IMR-90 (cell line): ENCODE measurements around the gene KCNIP1. TPM values are rescaled to one million over a fixed set of nuclear protein-coding genes. Genes with fewer than 3 reads are reported as not detected.

Experiments used
- ATAC-seq: fragments of 200-7000 bp; cut with Tn5 transposase; 2 replicates; pipeline ENCODE4 v1.9.1; 2020; ENCODE audit warnings: low read depth, mild to moderate bottlenecking, moderate library complexity
- BruUV-seq: library from RNA; stranded (reverse); fragments of 400-500 nt; replicated peaks from 2 replicates; lab custom pipeline; 2021; lab: Mats Ljungman, UMichigan
- CTCF ChIA-PET: fragments of 300-600 bp; formaldehyde crosslinking; extraction: SDS; loops from one replicate; lab custom pipeline; 2021; ENCODE audit warnings: antibody characterized with exemption; lab: Yijun Ruan, JAX
- POLR2A ChIA-PET: fragments of 300-600 bp; sonication (Branson Sonifier 250); formaldehyde crosslinking; loops from one replicate; lab custom pipeline; 2022; ENCODE audit warnings: antibody characterized with exemption; ENCODE audit not compliant: unreplicated experiment; lab: Charles Lee
- DNase-seq: peaks from one replicate; pipeline ENCODE4 v3.0.0; 2013
- H2AFZ ChIP-seq: replicated peaks from 2 replicates; pipeline ENCODE3; 2013; ENCODE audit warnings: low read length, mild to moderate bottlenecking; ENCODE audit not compliant: poor library complexity
- H2AK5ac ChIP-seq: 2 replicates; pipeline ENCODE4 v1.6.1; 2013; ENCODE audit warnings: low read depth, low read length, inconsistent platforms
- H2AK9ac ChIP-seq: replicated peaks from 2 replicates; pipeline ENCODE3; 2013; ENCODE audit warnings: mild to moderate bottlenecking, low read depth, low read length, moderate library complexity; ENCODE audit not compliant: poor library complexity
- H2BK120ac ChIP-seq: 2 replicates; pipeline ENCODE4 v1.6.1; 2013; ENCODE audit warnings: low read depth, low read length, inconsistent platforms
- H2BK15ac ChIP-seq: 3 replicates; pipeline ENCODE4 v1.6.1; 2013; ENCODE audit warnings: low read depth, low read length, inconsistent platforms
- H2BK20ac ChIP-seq: 2 replicates; pipeline ENCODE4 v1.6.1; 2013; ENCODE audit warnings: low read depth, mild to moderate bottlenecking, inconsistent platforms, low read length, moderate library complexity
- H2BK5ac ChIP-seq: 2 replicates; pipeline ENCODE4 v1.6.1; 2013; ENCODE audit warnings: mild to moderate bottlenecking, low read depth, low read length, inconsistent platforms; ENCODE audit not compliant: poor library complexity, severe bottlenecking
- H3K14ac ChIP-seq: replicated peaks from 2 replicates; pipeline ENCODE4 v1.6.1; 2013; ENCODE audit warnings: low read depth, low read length, inconsistent platforms
- H3K18ac ChIP-seq: 2 replicates; pipeline ENCODE4 v1.6.1; 2013; ENCODE audit warnings: low read depth, low read length, control low read depth
- H3K23ac ChIP-seq: 2 replicates; pipeline ENCODE4 v1.6.1; 2013; ENCODE audit warnings: low read depth, low read length, inconsistent platforms
- H3K27ac ChIP-seq: 2 replicates; pipeline ENCODE4 v1.5.1; 2013; ENCODE audit warnings: mild to moderate bottlenecking, control low read depth, low read length; ENCODE audit not compliant: insufficient read depth
- H3K27me3 ChIP-seq: 2 replicates; pipeline ENCODE4 v1.6.1; 2013; ENCODE audit warnings: low read length; ENCODE audit not compliant: control insufficient read depth, insufficient read depth
- H3K36me3 ChIP-seq: 2 replicates; pipeline ENCODE4 v1.6.1; 2013; ENCODE audit warnings: low read length, mixed read lengths; ENCODE audit not compliant: control insufficient read depth, insufficient read depth
- H3K4ac ChIP-seq: 2 replicates; pipeline ENCODE4 v1.6.1; 2013; ENCODE audit warnings: low read depth, low read length, inconsistent platforms
- H3K4me1 ChIP-seq: 2 replicates; pipeline ENCODE4 v1.6.1; 2013; ENCODE audit warnings: low read length, mixed read lengths; ENCODE audit not compliant: control insufficient read depth, insufficient read depth
- H3K4me2 ChIP-seq: 2 replicates; pipeline ENCODE4 v1.6.1; 2013; ENCODE audit warnings: low read depth, mild to moderate bottlenecking, control low read depth, low read length, moderate library complexity
- H3K4me3 ChIP-seq: 2 replicates; pipeline ENCODE4 v1.5.1; 2013; ENCODE audit warnings: low read depth, mild to moderate bottlenecking, control low read depth, low read length, moderate library complexity; ENCODE audit not compliant: insufficient read depth
- H3K56ac ChIP-seq: 2 replicates; pipeline ENCODE4 v1.6.1; 2013; ENCODE audit warnings: low read length, inconsistent platforms; ENCODE audit not compliant: insufficient read depth; ENCODE audit errors: extremely low read depth
- H3K79me1 ChIP-seq, 2 experiments: 2 replicates each; pipeline ENCODE4 v1.6.1; 2013; ENCODE audit warnings: low read length in 2 of 2, inconsistent platforms in 1 of 2, low read depth in 1 of 2
- H3K9ac ChIP-seq: 2 replicates; pipeline ENCODE4 v1.6.1; 2013; ENCODE audit warnings: low read depth, low read length, control low read depth
- H3K9me1 ChIP-seq: 2 replicates; pipeline ENCODE4 v1.6.1; 2013; ENCODE audit warnings: low read length, inconsistent platforms; ENCODE audit not compliant: insufficient read depth
- H3K9me3 ChIP-seq: 2 replicates; pipeline ENCODE4 v1.6.1; 2013; ENCODE audit warnings: low read length; ENCODE audit not compliant: control insufficient read depth, insufficient read depth
- H4K20me1 ChIP-seq: 2 replicates; pipeline ENCODE4 v1.6.1; 2013; ENCODE audit warnings: low read length, inconsistent platforms; ENCODE audit not compliant: insufficient read depth
- H4K5ac ChIP-seq: 2 replicates; pipeline ENCODE4 v1.6.1; 2013; ENCODE audit warnings: mild to moderate bottlenecking, low read depth, low read length, control low read depth
- H4K8ac ChIP-seq, 2 experiments: 2 replicates each; pipeline ENCODE4 v1.6.1; 2013; ENCODE audit warnings: low read depth in 2 of 2, low read length in 2 of 2, control low read depth in 1 of 2, inconsistent platforms in 1 of 2
- H4K91ac ChIP-seq: 2 replicates; pipeline ENCODE4 v1.6.1; 2013; ENCODE audit warnings: low read depth, low read length, inconsistent platforms; ENCODE audit not compliant: insufficient read depth
- BHLHE40 ChIP-seq: fragments of 150-350 bp; IDR thresholded peaks from 2 replicates; pipeline ENCODE4 v1.6.1; 2016; ENCODE audit warnings: mild to moderate bottlenecking, low read depth, low read length
- CEBPB ChIP-seq: IDR thresholded peaks from 2 replicates; pipeline ENCODE4 v1.6.1; 2012; ENCODE audit warnings: low read depth, low read length, improper control_type of control experiment
- CHD1 ChIP-seq: IDR thresholded peaks from 2 replicates; pipeline ENCODE4 v1.6.1; 2012; ENCODE audit warnings: low read depth, low read length, improper control_type of control experiment
- CTCF ChIP-seq: conservative IDR thresholded peaks from 2 replicates; pipeline ENCODE4 v1.5.1; 2012; ENCODE audit warnings: mild to moderate bottlenecking, low read depth, low read length, improper control_type of control experiment
- ELK1 ChIP-seq: fragments of 150-350 bp; IDR thresholded peaks from 2 replicates; pipeline ENCODE4 v1.6.1; 2016; ENCODE audit warnings: low read depth, mild to moderate bottlenecking, low read length, moderate library complexity, borderline replicate concordance
- FOS ChIP-seq: fragments of 150-350 bp; IDR thresholded peaks from 2 replicates; pipeline ENCODE4 v1.6.1; 2016; ENCODE audit warnings: low read depth, low read length
- MAFK ChIP-seq: IDR thresholded peaks from 2 replicates; pipeline ENCODE4 v1.6.1; 2012; ENCODE audit warnings: low read depth, low read length, improper control_type of control experiment
- MAZ ChIP-seq: IDR thresholded peaks from 2 replicates; pipeline ENCODE4 v1.6.1; 2012; ENCODE audit warnings: low read depth, mild to moderate bottlenecking, low read length, improper control_type of control experiment, moderate library complexity, borderline replicate concordance
- MXI1 ChIP-seq: IDR thresholded peaks from 2 replicates; pipeline ENCODE4 v1.6.1; 2012; ENCODE audit warnings: low read depth, mild to moderate bottlenecking, low read length, moderate library complexity, borderline replicate concordance
- NFE2L2 ChIP-seq: fragments of 150-350 bp; IDR thresholded peaks from 2 replicates; pipeline ENCODE4 v1.6.1; 2016; ENCODE audit warnings: low read depth, mild to moderate bottlenecking, low read length
- POLR2A ChIP-seq: IDR thresholded peaks from 2 replicates; pipeline ENCODE4 v1.6.1; 2012; ENCODE audit warnings: mild to moderate bottlenecking, low read depth, low read length
- RAD21 ChIP-seq: IDR thresholded peaks from 2 replicates; pipeline ENCODE4 v1.6.1; 2012; ENCODE audit warnings: low read length, improper control_type of control experiment
- RCOR1 ChIP-seq: IDR thresholded peaks from 2 replicates; pipeline ENCODE4 v1.6.1; 2012; ENCODE audit warnings: mild to moderate bottlenecking, low read length, improper control_type of control experiment; ENCODE audit not compliant: insufficient replicate concordance
- RFX5 ChIP-seq: IDR thresholded peaks from 2 replicates; pipeline ENCODE4 v1.8.0; 2012; ENCODE audit warnings: low read depth, mild to moderate bottlenecking, low read length, moderate library complexity
- SMC3 ChIP-seq: fragments of 150-350 bp; IDR thresholded peaks from 2 replicates; pipeline ENCODE4 v1.6.1; 2016; ENCODE audit warnings: low read depth, mild to moderate bottlenecking, antibody characterized with exemption, low read length, moderate library complexity
- USF2 ChIP-seq: fragments of 150-350 bp; IDR thresholded peaks from 2 replicates; pipeline ENCODE4 v1.6.1; 2017; ENCODE audit warnings: mild to moderate bottlenecking, antibody characterized with exemption, low read length, low read depth
- WGBS, 2 experiments: methylation state at CpG; one replicate each; pipeline versions ENCODE4 v1.1.5 to v1.1.7; 2013; ENCODE audit warnings: missing lambda C conversion rate in 2 of 2; ENCODE audit not compliant: insufficient read length in 1 of 2; ENCODE audit errors: extremely low coverage in 2 of 2; 5-methylcytosine and 5-hydroxymethylcytosine counted together
- dilution Hi-C: fragments of 300-500 bp; cut with HindIII; formaldehyde crosslinking; loops from one replicate; pipeline ENCODE4 v1.14.3; 2018; ENCODE audit warnings: low sequenced_read_pairs; ENCODE audit not compliant: unreplicated experiment
- in situ Hi-C: fragments of 300-500 bp; cut with MboI; formaldehyde crosslinking; loops from 3 replicates; pipeline ENCODE4 v1.14.3; 2019; ENCODE audit warnings: low sequenced_read_pairs, inconsistent platforms, mixed read lengths
- intact Hi-C: fragments of 100-400 bp; cut with micrococcal nuclease; formaldehyde crosslinking; loops from 2 replicates; pipeline ENCODE4 v1.10.0; 2022
- polyA plus RNA-seq, 3 experiments: library from polyadenylated mRNA; depleted of rRNA; stranded (reverse); fragments of >200 nt; gene quantifications; 2 replicates each; pipeline ENCODE4 v1.2.3, GENCODE V29; 2012; ENCODE audit warnings: low replicate concordance in 1 of 3
- total RNA-seq: library from RNA; depleted of rRNA; stranded (reverse); fragments of >200 nt; gene quantifications from 2 replicates; pipeline ENCODE4 v1.2.3, GENCODE V29; 2012

The KCNIP1 gene
- total and polyA plus RNA-seq, 2 of the 4 experiments (the other 2 are of a cell fraction) = not detected

- ATAC-seq (no peak), DNase-seq (no peak)
- in situ Hi-C loops (no loop called here), intact Hi-C loops (no loop called here), dilution Hi-C loops (no loop called here)
- Histone ChIP-seq H2AK5ac (no peak overlapping the region), H4K20me1 (no peaks in the 10 kb centered on the region), H3K36me3 (no peaks in the 10 kb centered on the region), H3K23ac (no peak overlapping the region), H2AK9ac (no peak overlapping the region), H3K4me3 (no peak overlapping the region), H2BK120ac (no peak overlapping the region), H3K4me2 (no peak overlapping the region), H4K8ac (no peak overlapping the region), H3K4me1 (no peaks in the 10 kb centered on the region), H2BK5ac (no peak overlapping the region), H3K4ac (no peak overlapping the region), H3K14ac (no peak overlapping the region), H3K9me3 (no peaks in the 10 kb centered on the region), H4K5ac (no peak overlapping the region), H3K27me3 (no peaks in the 10 kb centered on the region), H3K18ac (no peak overlapping the region), H3K9ac (no peak overlapping the region), H3K79me1 (no peaks in the 10 kb centered on the region), H2BK20ac (no peak overlapping the region), H3K9me1 (no peaks in the 10 kb centered on the region), H2BK15ac (no peak overlapping the region), H3K56ac (no peak overlapping the region), H4K91ac (no peak overlapping the region), H3K27ac (no peak overlapping the region), H2AFZ (no peak overlapping the region)
- POLR2A ChIA-PET = no interaction called here
- BruUV-seq = no TSS peak
- no peak for TF ChIP-seq CHD1
- no peak for TF ChIP-seq ELK1
- no peak for TF ChIP-seq POLR2A
- no peak for TF ChIP-seq CEBPB
- no peak for TF ChIP-seq CTCF
- no peak for TF ChIP-seq BHLHE40
- no peak for TF ChIP-seq RAD21
- no peak for TF ChIP-seq SMC3
- TF ChIP-seq USF2 = no peak
- no peak for TF ChIP-seq NFE2L2
- TF ChIP-seq RFX5 = no peak
- no peak for TF ChIP-seq MAFK
- TF ChIP-seq MAZ = no peak
- no peak for TF ChIP-seq MXI1
- TF ChIP-seq RCOR1 = no peak
- TF ChIP-seq FOS = no peak
- WGBS, 2 experiments = no CpG with 5 or more reads among the region's 1 CpG
- CTCF ChIA-PET = no interaction called here
These were observed 36.5 kb downstream of the KCNIP1 start for GRCh38 chr5:170540271-170540670.
